SK-N-MC (cell line): ENCODE results near the gene SEC24C.
A peak's percentile ranks its signal among the peaks of the same experiment; 100 is the strongest.
"Not testable (repeated sequence)": the region's sequence is repeated elsewhere in the genome, so short reads cannot be mapped to it uniquely, and the experiment has no call there.

ENCODE experiments used
- DNase-seq: peaks from one replicate; pipeline ENCODE4 v3.0.0-alpha.2; 2011; ENCODE audit warnings: low read depth, low spot score
- H3K27ac ChIP-seq: fragments of 200-600 bp; sonication (generic); 2 replicates; pipeline ENCODE4 v1.5.1; 2016; ENCODE audit warnings: mixed run types
- H3K36me3 ChIP-seq: fragments of 200-600 bp; sonication (generic); 2 replicates; pipeline ENCODE4 v1.6.1; 2017; ENCODE audit warnings: antibody characterized with exemption, low read length, mixed read lengths; ENCODE audit not compliant: insufficient read depth
- H3K4me3 ChIP-seq: fragments of 200-600 bp; sonication (generic); 2 replicates; pipeline ENCODE4 v1.5.1; 2016
- H3K9ac ChIP-seq: fragments of 200-600 bp; sonication (generic); 2 replicates; pipeline ENCODE4 v1.8.0; 2017; ENCODE audit warnings: mixed run types, mixed read lengths; ENCODE audit not compliant: insufficient read length
- H3K9me3 ChIP-seq: fragments of 200-600 bp; sonication (generic); 2 replicates; pipeline ENCODE4 v1.6.1; 2017; ENCODE audit warnings: low read depth, mild to moderate bottlenecking, antibody characterized with exemption, low read length, moderate library complexity, mixed read lengths
- EZH2 ChIP-seq: fragments of 200-600 bp; sonication (generic); IDR thresholded peaks from one replicate; pipeline ENCODE4 v1.6.1; 2017; ENCODE audit warnings: antibody characterized with exemption
- FOXP2 ChIP-seq: optimal IDR thresholded peaks from 2 replicates; pipeline ENCODE3; 2011; ENCODE audit warnings: mild to moderate bottlenecking, moderate library complexity; ENCODE audit not compliant: insufficient read depth; ENCODE audit errors: extremely low read length, control extremely low read depth
- POLR2AphosphoS5 ChIP-seq: IDR thresholded peaks from 2 replicates; pipeline ENCODE4 v1.6.1; 2012; ENCODE audit warnings: mild to moderate bottlenecking, low read depth, low read length, borderline replicate concordance

SEC24C gene, protein sequence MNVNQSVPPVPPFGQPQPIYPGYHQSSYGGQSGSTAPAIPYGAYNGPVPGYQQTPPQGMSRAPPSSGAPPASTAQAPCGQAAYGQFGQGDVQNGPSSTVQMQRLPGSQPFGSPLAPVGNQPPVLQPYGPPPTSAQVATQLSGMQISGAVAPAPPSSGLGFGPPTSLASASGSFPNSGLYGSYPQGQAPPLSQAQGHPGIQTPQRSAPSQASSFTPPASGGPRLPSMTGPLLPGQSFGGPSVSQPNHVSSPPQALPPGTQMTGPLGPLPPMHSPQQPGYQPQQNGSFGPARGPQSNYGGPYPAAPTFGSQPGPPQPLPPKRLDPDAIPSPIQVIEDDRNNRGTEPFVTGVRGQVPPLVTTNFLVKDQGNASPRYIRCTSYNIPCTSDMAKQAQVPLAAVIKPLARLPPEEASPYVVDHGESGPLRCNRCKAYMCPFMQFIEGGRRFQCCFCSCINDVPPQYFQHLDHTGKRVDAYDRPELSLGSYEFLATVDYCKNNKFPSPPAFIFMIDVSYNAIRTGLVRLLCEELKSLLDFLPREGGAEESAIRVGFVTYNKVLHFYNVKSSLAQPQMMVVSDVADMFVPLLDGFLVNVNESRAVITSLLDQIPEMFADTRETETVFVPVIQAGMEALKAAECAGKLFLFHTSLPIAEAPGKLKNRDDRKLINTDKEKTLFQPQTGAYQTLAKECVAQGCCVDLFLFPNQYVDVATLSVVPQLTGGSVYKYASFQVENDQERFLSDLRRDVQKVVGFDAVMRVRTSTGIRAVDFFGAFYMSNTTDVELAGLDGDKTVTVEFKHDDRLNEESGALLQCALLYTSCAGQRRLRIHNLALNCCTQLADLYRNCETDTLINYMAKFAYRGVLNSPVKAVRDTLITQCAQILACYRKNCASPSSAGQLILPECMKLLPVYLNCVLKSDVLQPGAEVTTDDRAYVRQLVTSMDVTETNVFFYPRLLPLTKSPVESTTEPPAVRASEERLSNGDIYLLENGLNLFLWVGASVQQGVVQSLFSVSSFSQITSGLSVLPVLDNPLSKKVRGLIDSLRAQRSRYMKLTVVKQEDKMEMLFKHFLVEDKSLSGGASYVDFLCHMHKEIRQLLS

DNA sequence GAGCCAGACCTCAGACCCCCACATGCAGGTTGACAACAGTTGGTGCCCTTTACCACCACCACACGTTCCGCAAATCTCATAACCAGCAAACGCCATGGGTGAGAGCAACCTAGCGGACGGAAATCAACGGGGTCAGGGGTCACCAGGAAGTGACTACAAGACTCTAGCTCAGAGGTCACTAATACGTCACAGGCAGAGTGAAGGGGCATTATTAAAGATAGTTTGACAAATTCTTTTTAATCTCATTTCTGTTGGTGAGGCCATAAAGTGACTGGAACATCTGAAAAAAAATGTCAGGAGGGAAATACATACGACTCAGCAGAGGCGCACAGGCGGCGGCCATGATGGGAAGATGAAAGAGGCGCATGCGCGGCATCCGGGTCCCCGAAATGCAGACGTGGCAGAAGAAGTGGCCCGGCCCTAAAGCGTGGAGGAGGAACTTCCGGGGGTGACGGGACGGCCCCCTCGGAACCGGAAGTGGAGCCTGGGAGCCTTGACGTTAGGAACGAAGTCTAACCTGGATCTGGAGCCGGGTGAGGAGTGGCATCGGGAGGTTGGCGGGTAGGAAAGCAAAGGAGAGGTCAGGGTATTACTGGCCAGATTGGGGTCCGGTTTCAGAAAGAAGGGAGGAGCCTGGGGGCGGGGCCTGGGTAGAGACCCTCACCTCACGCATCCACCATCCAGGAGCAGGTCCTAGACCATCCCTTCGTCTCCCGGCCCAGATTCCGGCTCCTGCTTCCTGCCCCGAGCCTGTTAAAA lies at the start of gene SEC24C:
SEC24C (plus strand) TSS at position 468 of the 759 bp plus-strand sequence. CDS start 2,461 bp downstream, outside the sequence.
- peak within 1 kb of the TSS; percentile 92 for H3K27ac ChIP-seq
- peak within 1 kb of the TSS; percentile 90 for H3K4me3 ChIP-seq
- peak; percentile 52 for DNase-seq
- peak within 1 kb of the TSS; percentile 94 for H3K9ac ChIP-seq
- H3K9me3 ChIP-seq: no peaks in the 10 kb centered on the region
- H3K36me3 ChIP-seq: no peaks in the 10 kb centered on the region; the same call in 1 of the 2 replicates
- TF ChIP-seq EZH2: no peak
- peak; percentile 59; the same call in 1 of the 2 replicates for TF ChIP-seq POLR2AphosphoS5
- TF ChIP-seq FOXP2: no peak

DNA sequence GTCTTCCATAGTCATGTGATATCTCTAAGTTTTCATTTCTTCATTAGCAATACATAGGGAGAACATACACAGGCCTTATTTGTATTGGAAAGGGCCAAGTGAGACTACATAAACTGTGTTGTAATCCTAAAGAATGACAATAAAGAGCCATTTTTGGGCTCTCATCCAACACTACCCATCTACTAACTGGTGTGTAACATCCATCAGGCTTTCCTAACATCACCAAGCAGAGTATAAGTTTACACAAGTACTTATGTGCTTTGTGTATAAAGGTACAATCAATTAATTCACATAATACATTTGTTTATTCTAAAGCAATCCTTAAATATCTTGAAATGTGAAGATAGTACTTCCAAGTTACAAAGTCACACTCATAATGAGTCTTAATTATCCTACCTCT lies 48.9 kb upstream of the SEC24C start:
- not testable (repeated sequence) for H3K9me3 ChIP-seq, H3K36me3 ChIP-seq, H3K27ac ChIP-seq, H3K9ac ChIP-seq, H3K4me3 ChIP-seq, DNase-seq

DNA sequence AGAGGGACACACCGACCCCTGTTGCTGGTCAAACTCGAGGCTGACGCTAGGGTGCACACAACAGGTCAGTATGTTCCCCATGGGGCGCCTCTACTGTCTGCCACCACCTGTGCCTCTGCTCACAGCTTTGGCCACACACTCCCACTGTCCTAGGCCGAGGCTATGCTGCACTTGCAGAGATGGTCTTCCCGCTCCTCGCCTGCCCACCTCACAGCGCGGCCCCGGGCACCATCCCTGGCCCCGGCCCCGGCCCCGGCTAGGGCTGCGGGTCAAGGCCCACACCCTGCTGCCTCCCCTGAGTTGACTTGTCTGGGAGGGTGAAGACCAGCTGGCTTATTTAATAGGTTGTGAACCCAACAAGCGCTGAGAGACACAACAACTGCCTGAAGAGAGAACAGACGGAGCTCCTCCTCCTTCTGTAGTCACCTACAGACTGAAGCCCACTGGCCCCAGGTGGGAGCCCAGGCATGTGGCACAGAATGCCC lies 46.5 kb upstream of the SEC24C start, which contains the start of gene AGAP5:
AGAP5 (minus strand) TSS at position 435 of the 485 bp plus-strand sequence; CDS start at position 81, 354 bp downstream.
- H3K4me3 ChIP-seq, H3K9me3 ChIP-seq, DNase-seq: not testable (repeated sequence)

DNA sequence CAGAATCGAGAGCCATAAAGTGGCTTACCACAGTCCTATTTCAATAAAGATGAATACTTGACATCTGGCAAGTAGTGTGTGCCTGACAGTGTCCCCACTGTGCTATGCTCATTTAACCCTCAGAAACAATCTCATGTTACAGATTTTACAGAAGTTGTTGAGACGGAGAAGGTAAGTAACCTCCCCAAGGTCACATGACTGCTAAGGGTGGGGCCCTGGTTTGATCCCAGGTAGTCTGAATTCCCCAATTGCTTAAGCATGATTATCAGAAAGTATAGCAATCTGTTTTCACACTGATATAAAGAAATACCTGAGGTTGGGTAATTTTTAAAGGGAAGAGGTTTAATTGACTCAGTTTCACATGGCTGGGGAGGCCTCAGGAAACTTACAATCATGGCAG lies 45.4 kb upstream of the SEC24C start:
- not testable (repeated sequence) for H3K36me3 ChIP-seq, DNase-seq, H3K9ac ChIP-seq, H3K4me3 ChIP-seq, H3K27ac ChIP-seq, H3K9me3 ChIP-seq

More for the DNA sequence above, 46.5 kb upstream of the SEC24C start, which contains the start of gene AGAP5:
- H3K36me3 ChIP-seq, H3K27ac ChIP-seq, H3K9ac ChIP-seq: not testable (repeated sequence)

DNA sequence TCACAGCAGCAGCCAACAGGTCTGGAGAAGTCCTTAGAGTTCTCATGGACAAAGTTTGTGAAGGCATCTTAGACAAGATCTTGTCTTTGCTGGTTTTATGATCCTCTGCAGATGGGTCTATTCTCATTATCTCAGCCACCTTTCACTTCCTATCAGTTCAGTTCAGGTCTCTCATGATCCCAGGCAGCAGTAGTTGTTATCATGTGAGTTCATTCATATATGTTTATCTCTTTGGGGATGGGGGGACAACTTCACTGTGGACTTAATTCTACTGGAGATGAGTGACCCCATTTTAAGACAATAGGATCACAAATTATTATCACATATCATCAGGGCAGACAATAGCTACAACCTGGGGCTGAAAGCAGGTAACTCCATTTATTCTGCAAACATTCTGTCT lies 40.2 kb upstream of the SEC24C start:
- DNase-seq, H3K4me3 ChIP-seq, H3K9ac ChIP-seq, H3K36me3 ChIP-seq, H3K9me3 ChIP-seq, H3K27ac ChIP-seq: not testable (repeated sequence)

DNA sequence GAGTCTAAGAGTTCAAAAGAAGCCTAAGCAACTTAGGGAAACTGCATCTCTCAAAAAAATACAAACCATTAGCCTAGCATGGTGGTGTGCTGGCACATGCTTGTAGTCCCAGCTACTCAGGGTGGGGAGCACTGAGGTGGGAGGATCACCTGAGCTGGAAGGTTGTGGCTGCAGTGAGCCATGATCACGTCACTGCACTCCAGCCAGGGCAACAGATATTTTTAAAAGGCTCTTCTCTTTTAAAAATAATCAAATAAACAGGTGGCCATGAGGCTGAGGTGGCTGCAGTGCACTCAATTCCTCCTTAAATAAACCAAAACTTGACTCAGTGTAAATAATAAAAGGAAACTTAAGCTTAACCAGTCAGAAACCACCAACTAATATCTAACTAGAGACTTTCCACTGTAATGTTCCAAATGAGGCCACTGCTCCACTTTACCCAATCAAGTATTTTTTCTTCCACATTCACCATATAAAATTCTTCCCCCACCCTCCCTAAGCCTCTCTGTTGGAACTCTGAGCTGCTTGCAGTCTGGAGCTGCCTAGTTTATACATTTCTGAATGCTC lies 38.6 kb upstream of the SEC24C start:
- H3K9ac ChIP-seq: not testable (repeated sequence)

DNA sequence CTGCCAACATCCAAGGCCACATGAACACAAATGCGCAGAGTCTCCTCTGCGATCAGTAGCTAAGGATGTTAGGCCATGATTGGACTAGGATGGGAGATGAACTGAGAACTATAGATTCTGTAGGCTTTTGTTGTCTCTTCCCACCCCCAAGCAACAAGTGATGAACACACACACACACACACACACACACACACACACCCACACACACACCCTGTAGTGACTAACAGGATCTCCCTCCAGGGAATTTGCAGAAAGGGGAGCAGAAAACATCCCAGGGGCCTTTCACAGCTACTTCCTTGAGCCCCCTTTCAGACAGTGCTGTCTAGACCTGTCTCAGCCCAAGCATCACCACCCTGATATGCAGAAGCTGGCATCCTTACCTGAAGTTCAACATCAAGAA lies 37.7 kb upstream of the SEC24C start:
- not testable (repeated sequence) for H3K9me3 ChIP-seq, DNase-seq, H3K36me3 ChIP-seq, H3K9ac ChIP-seq, H3K4me3 ChIP-seq, H3K27ac ChIP-seq

More for the DNA sequence above, 38.6 kb upstream of the SEC24C start:
- not testable (repeated sequence) for H3K9me3 ChIP-seq, DNase-seq, H3K27ac ChIP-seq, H3K4me3 ChIP-seq, H3K36me3 ChIP-seq

DNA sequence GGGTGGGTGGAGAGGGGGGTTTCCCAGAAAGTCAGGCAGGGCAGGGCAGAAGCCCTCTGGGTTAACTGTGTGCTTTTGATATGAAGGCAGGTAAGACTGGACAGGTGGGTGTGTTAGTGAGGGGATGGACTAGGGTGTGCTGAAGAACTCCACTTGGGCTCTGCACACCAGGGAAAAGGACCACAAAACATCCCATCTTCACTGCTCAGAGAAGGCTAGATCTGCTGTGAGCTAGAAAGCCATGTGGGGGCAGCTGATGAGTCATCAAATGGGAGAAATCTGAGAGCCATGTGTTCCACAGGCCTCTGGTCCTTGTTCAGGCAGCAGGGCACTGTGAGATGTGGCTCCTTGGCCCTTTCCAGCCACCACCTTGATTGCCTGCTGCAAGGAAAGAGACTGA lies 36.5 kb upstream of the SEC24C start:
- not testable (repeated sequence) for H3K36me3 ChIP-seq, H3K27ac ChIP-seq, DNase-seq, H3K9me3 ChIP-seq, H3K9ac ChIP-seq, H3K4me3 ChIP-seq

DNA sequence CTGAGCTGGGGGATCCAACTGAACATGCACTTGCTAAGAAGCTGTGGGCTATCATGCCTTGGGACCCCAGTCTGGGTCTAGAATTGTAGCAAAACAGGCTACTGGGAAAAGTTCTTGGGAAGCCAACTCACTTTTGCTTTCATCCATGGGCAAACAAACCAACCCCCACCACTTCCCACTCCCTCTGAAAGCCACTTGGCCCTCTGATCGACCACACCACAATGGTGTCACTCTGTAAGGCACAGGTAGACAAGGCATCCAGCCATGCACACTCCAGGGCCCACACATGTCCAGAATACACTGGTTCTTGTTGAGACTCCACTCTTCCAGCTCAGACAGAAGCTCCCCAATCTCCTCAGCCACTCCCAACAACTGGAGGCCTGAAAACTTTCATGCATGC lies 36.0 kb upstream of the SEC24C start:
- not testable (repeated sequence) for DNase-seq, H3K4me3 ChIP-seq, H3K9ac ChIP-seq, H3K36me3 ChIP-seq, H3K27ac ChIP-seq, H3K9me3 ChIP-seq

DNA sequence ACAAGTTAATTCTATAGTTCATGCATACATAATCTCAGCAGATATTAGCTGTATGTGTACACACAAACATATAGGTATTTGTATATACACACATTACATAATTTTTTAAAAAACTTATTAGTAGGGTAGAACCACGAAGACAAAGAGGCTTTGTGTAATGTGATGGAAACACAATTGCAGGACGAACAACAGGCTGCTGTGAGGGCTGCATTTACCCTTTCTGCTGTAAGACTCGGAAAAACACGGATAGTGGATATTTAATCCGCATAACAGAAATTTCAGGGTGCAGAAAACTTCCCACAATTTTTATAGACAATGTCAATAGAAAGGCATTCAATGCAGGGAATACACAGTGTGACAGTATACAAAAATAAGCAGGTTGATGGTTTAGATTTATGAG lies 32.5 kb upstream of the SEC24C start:
- not testable (repeated sequence) for DNase-seq, H3K9me3 ChIP-seq, H3K36me3 ChIP-seq, H3K27ac ChIP-seq, H3K4me3 ChIP-seq, H3K9ac ChIP-seq

DNA sequence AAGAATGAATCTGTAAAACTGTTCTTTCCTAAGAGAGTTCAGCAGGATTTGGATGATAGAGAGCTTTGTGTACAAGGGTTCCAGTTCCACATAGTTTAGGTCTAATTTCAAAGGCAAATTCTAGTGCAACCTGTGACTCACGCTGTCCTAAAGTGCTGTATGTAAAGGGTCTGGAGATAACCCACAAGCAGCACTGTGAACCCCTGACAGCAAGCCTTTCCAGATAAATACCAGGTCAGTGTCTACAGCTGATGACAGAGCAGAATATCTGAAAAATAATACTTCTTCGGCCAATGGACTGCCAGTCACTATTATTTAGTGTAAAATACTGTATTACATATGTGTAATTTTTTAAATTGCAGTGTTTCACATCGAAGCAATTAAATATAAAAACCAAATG lies 30.3 kb upstream of the SEC24C start:
- not testable (repeated sequence) for H3K9ac ChIP-seq, DNase-seq, H3K9me3 ChIP-seq, H3K4me3 ChIP-seq, H3K36me3 ChIP-seq, H3K27ac ChIP-seq

DNA sequence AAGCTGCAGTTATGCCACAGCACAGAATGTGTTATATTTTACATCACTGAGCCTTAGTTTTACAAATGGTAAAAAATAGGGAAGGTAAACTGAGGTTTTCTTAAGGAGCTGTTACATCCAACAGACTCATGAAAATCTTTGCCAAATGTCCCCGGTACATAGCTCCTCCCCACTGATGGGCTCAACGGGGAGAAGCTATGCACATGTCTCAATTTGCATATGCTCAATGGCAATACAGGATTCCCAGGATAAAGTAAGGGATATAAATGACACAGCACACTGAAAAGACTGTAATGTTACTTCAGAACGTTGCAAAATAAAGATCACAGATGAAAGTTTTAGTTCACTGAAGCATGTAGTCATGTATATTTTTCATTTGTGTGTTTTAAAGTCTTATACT lies 29.7 kb upstream of the SEC24C start:
- H3K27ac ChIP-seq, H3K9ac ChIP-seq, H3K36me3 ChIP-seq, DNase-seq, H3K9me3 ChIP-seq, H3K4me3 ChIP-seq: not testable (repeated sequence)
